Endothelial cell (in vitro differentiated cells): ENCODE measurements around the gene NEB. TPM values are rescaled to one million over a fixed set of nuclear protein-coding genes. Genes with fewer than 3 reads are reported as not detected.

Experiments used
- DNase-seq: peaks from one replicate; pipeline ENCODE4 v3.0.0; 2021; ENCODE audit warnings: low spot score
- H3K27ac Mint-ChIP-seq: one replicate; pipeline ENCODE4 v1.8.0; 2021; ENCODE audit warnings: mixed read lengths, inconsistent platforms; ENCODE audit not compliant: unreplicated experiment
- H3K27me3 Mint-ChIP-seq: one replicate; pipeline ENCODE4 v1.8.0; 2021; ENCODE audit warnings: mild to moderate bottlenecking, moderate library complexity, mixed read lengths, inconsistent platforms; ENCODE audit not compliant: unreplicated experiment
- H3K36me3 Mint-ChIP-seq: one replicate; pipeline ENCODE4 v1.8.0; 2021; ENCODE audit warnings: mild to moderate bottlenecking, low read depth, mixed read lengths, inconsistent platforms; ENCODE audit not compliant: unreplicated experiment
- H3K4me1 Mint-ChIP-seq: one replicate; pipeline ENCODE4 v1.8.0; 2021; ENCODE audit warnings: mild to moderate bottlenecking, mixed read lengths, inconsistent platforms; ENCODE audit not compliant: unreplicated experiment
- H3K4me3 Mint-ChIP-seq: one replicate; pipeline ENCODE4 v1.8.0; 2021; ENCODE audit warnings: mild to moderate bottlenecking, mixed read lengths, inconsistent platforms; ENCODE audit not compliant: unreplicated experiment
- H3K9me3 Mint-ChIP-seq: one replicate; pipeline ENCODE4 v1.8.0; 2021; ENCODE audit warnings: mixed read lengths, inconsistent platforms; ENCODE audit not compliant: unreplicated experiment
- total RNA-seq: library from RNA; stranded (reverse); fragmentation: NEBNext Ultra II Directional; extraction: Animal tissue kit (Norgen Biotek cat#: 25700); gene quantifications from one replicate; pipeline ENCODE4 v1.2.1, GENCODE V29; 2021; ENCODE audit not compliant: unreplicated experiment
- TF ChIP-seq, protein P1 (sequence below): fragments of 200-600 bp; sonication (generic); IDR thresholded peaks from one replicate; pipeline ENCODE4 v1.5.0; 2021; ENCODE audit warnings: antibody characterized with exemption; ENCODE audit not compliant: unreplicated experiment

The NEB gene
- total RNA-seq, 1 donor from 2014 or later = 0.64 TPM

DNA sequence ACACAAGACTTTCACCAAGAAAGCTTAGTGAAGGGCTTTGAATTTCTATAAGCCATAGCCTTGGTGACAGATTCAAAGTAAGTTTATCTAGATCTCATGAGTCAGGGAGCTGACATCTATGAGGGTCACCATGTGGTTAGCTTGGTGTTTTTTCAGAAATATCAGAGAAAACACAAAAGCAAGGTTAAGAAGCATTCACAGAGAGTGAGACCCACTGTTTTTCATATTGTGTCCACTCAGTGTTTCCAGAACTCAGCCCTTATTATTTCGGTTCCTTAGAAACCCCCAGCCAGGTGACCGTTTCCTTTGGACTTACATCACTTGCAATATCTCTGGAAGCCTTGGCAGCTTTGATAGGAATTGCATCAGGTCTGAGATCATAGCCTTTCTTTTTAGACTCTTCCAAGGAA lies 76.6 kb downstream of the NEB start:
- H3K4me3 Mint-ChIP-seq = no peak overlapping the region
- no peaks in the 10 kb centered on the region for H3K36me3 Mint-ChIP-seq
- H3K27me3 Mint-ChIP-seq = no peaks in the 10 kb centered on the region
- TF ChIP-seq, protein P1, sequence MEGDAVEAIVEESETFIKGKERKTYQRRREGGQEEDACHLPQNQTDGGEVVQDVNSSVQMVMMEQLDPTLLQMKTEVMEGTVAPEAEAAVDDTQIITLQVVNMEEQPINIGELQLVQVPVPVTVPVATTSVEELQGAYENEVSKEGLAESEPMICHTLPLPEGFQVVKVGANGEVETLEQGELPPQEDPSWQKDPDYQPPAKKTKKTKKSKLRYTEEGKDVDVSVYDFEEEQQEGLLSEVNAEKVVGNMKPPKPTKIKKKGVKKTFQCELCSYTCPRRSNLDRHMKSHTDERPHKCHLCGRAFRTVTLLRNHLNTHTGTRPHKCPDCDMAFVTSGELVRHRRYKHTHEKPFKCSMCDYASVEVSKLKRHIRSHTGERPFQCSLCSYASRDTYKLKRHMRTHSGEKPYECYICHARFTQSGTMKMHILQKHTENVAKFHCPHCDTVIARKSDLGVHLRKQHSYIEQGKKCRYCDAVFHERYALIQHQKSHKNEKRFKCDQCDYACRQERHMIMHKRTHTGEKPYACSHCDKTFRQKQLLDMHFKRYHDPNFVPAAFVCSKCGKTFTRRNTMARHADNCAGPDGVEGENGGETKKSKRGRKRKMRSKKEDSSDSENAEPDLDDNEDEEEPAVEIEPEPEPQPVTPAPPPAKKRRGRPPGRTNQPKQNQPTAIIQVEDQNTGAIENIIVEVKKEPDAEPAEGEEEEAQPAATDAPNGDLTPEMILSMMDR = no peak
- H3K9me3 Mint-ChIP-seq = no peaks in the 10 kb centered on the region
- no peak overlapping the region for H3K27ac Mint-ChIP-seq
- DNase-seq = no peak
- H3K4me1 Mint-ChIP-seq = no peaks in the 10 kb centered on the region

DNA sequence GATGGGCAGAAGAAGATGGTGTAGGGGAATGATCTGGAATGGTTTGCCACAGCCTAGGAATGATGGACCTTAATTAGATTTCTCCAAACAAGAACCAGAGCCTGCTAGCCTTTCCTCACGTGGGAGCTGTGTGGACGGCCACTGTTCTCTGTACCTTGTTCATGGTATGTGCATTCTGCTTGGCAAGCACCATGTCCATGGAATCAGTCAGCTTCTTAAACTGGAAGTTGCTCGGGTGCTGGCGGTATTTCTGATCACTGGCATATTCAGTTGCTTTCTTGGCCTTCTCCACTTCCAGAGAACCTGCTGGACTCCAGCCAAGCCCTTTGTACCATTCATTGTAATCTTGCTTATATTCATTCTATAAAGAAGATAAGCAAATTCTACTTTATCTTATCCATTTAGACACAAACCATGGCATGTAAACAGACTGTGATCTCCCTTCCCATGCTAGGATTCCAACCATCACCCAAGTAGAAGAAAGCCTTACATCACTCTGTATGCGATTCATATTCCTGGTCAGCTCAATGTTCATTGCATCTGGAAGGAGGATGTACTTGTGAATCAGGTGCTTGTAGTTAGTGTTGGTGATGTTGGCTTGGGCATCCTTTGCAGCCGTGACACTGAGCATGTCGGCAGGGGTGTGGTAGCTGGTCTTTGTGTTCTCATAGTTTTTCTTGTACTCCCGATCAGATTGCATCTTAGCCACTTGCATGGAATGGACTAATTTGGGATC lies 78.4 kb downstream of the NEB start:
- no peak overlapping the region for H3K4me3 Mint-ChIP-seq
- H3K27ac Mint-ChIP-seq = no peak overlapping the region
- H3K4me1 Mint-ChIP-seq = no peaks in the 10 kb centered on the region
- TF ChIP-seq, protein P1 = no peak
- H3K9me3 Mint-ChIP-seq = no peaks in the 10 kb centered on the region
- H3K27me3 Mint-ChIP-seq = no peaks in the 10 kb centered on the region
- H3K36me3 Mint-ChIP-seq = no peaks in the 10 kb centered on the region
- no peak for DNase-seq

DNA sequence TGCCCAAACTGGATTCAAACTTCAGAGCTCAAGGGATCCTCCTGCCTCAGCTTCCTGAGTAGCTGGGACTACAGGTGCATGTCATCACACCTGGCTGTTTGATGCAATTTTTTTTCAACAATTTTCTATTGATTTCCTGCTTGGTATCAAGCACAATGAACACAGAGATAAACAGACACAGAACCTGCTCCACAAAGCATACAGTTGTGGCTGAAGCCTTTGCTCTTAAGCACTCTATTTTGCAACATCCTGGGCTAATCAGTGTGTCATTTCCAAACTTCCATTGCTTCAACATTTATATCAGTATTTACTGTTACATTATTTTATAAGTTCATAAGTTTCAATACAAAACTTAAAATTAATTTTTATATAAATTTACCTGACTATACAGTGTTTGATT lies 79.4 kb downstream of the NEB start:
- Mint-ChIP-seq H3K9me3 (no peaks in the 10 kb centered on the region), H3K36me3 (no peaks in the 10 kb centered on the region), H3K4me3 (no peak overlapping the region), H3K27ac (no peak overlapping the region), H3K27me3 (no peaks in the 10 kb centered on the region), H3K4me1 (no peaks in the 10 kb centered on the region)
- no peak for DNase-seq
- TF ChIP-seq, protein P1 = no peak

DNA sequence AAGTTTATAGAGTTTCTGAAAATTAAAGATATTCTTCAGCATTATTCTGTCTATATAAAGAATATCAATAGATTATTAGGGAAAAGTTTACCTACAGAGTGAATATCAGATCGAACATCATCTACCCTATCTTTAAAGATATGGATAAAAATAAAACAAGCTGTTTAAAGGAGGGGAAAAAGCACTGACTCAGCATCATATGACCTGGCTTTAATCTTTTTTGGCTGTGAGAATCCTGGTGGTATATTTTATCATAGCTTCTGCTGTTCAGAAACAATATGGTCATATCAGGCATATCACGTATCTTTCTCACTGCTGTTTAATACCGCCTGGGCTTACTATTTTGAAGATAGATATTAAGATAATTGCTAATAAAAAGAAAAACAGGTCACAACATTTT lies 80.2 kb downstream of the NEB start:
- no peaks in the 10 kb centered on the region for H3K36me3 Mint-ChIP-seq
- no peaks in the 10 kb centered on the region for H3K4me1 Mint-ChIP-seq
- no peaks in the 10 kb centered on the region for H3K27me3 Mint-ChIP-seq
- H3K9me3 Mint-ChIP-seq = no peaks in the 10 kb centered on the region
- DNase-seq = no peak
- no peak overlapping the region for H3K4me3 Mint-ChIP-seq
- H3K27ac Mint-ChIP-seq = no peak overlapping the region
- TF ChIP-seq, protein P1 = no peak

DNA sequence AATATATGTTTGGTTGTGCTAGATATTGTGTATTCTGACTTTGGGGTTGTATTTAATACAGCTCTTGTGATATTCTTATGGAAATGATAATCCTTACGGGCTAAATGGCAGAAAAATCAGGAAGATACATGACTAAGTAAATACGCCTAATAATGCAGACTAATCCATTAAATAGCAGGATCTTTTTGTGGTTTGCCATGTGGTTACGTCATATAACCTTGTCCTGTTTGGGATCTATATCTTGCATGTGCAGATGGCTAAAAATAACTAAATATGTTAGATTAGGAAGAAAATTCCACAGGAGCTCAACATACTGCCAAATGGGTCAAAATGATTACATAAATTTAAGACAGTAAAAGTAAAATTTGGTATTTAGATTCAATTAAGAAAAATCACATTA lies 83.0 kb downstream of the NEB start:
- H3K9me3 Mint-ChIP-seq = no peaks in the 10 kb centered on the region
- no peaks in the 10 kb centered on the region for H3K27me3 Mint-ChIP-seq
- no peaks in the 10 kb centered on the region for H3K36me3 Mint-ChIP-seq
- no peak overlapping the region for H3K4me3 Mint-ChIP-seq
- DNase-seq = no peak
- H3K4me1 Mint-ChIP-seq = no peaks in the 10 kb centered on the region
- TF ChIP-seq, protein P1 = no peak
- H3K27ac Mint-ChIP-seq = no peak overlapping the region
